Endothelial cell of umbilical vein (primary cell): ENCODE results near the gene ETS1. TPM values are rescaled to one million over a fixed set of nuclear protein-coding genes. Genes with fewer than 3 reads are reported as not detected.

ENCODE experiments used
- BruUV-seq: library from RNA; stranded (reverse); fragments of 400-500 nt; replicated peaks from 2 replicates; lab custom pipeline; 2021; lab: Mats Ljungman, UMichigan
- CTCF ChIA-PET: fragments of 300-600, 350-600 bp; sonication (Branson Sonifier 250); formaldehyde crosslinking; loops from one replicate; lab custom pipeline; 2021; ENCODE audit warnings: antibody characterized with exemption, inconsistent platforms; lab: Charles Lee
- POLR2A ChIA-PET: fragments of 300-600, 350-600 bp; sonication (Branson Sonifier 250); formaldehyde crosslinking; loops from one replicate; lab custom pipeline; 2021; ENCODE audit warnings: antibody characterized with exemption, inconsistent platforms; lab: Charles Lee
- DNase-seq: peaks from one replicate; pipeline ENCODE4 v3.0.0-alpha.2; 2011; ENCODE audit warnings: low read depth, low spot score
- FAIRE-seq: peaks from 2 replicates; lab custom pipeline; 2011; peaks lifted over from hg19 to GRCh38; lab: Jason Lieb, UNC
- H2AFZ ChIP-seq: 2 replicates; pipeline ENCODE4 v1.6.0; 2012; ENCODE audit warnings: low read depth, low read length, control low read depth, inconsistent platforms
- H3K27ac ChIP-seq: 2 replicates; pipeline ENCODE4 v1.5.1; 2011; ENCODE audit warnings: low read depth, mild to moderate bottlenecking, control low read depth, low read length, moderate library complexity; ENCODE audit not compliant: insufficient read depth
- H3K27me3 ChIP-seq, 2 experiments: 2 replicates each; pipeline versions ENCODE4 v1.6.0 to v1.6.1; 2011; ENCODE audit warnings: low read length in 2 of 2, mixed read lengths in 1 of 2; ENCODE audit not compliant: control insufficient read depth in 2 of 2, insufficient read depth in 2 of 2
- H3K36me3 ChIP-seq, 2 experiments: 2 replicates in 1 of 2; 3 replicates in 1 of 2; pipeline ENCODE4 v1.5.1; 2011; ENCODE audit warnings: low read length in 2 of 2, mild to moderate bottlenecking in 1 of 2, moderate library complexity in 1 of 2; ENCODE audit not compliant: control insufficient read depth in 2 of 2, insufficient read depth in 2 of 2; ENCODE audit errors: extremely low read depth in 1 of 2
- H3K4me1 ChIP-seq: 3 replicates; pipeline ENCODE4 v1.5.1; 2011; ENCODE audit warnings: mild to moderate bottlenecking, low read length; ENCODE audit not compliant: control insufficient read depth, insufficient read depth; ENCODE audit errors: extremely low read depth
- H3K4me2 ChIP-seq: 2 replicates; pipeline ENCODE4 v1.6.1; 2011; ENCODE audit warnings: low read length, control low read depth, mixed read lengths; ENCODE audit not compliant: insufficient read depth
- H3K4me3 ChIP-seq, 3 experiments: fragments of 200-600 bp in 1 of 3; sonication (generic), shearing (Covaris generic) in 1 of 3; replicated peaks in 1 of 3; 2 replicates each; pipeline ENCODE4 v1.5.1; 2011 to 2016; ENCODE audit warnings: control low read depth in 3 of 3, low read length in 3 of 3, mild to moderate bottlenecking in 2 of 3, inconsistent platforms in 1 of 3, low read depth in 1 of 3, moderate library complexity in 1 of 3; ENCODE audit not compliant: insufficient read depth in 1 of 3
- H3K79me2 ChIP-seq: 2 replicates; pipeline ENCODE4 v1.6.0; 2012; ENCODE audit warnings: low read length, inconsistent platforms; ENCODE audit not compliant: control insufficient read depth, insufficient read depth
- H3K9ac ChIP-seq: replicated peaks from 2 replicates; pipeline ENCODE3; 2011; ENCODE audit warnings: low read length, control low read depth; ENCODE audit not compliant: insufficient read depth; ENCODE audit errors: extremely low read depth
- H3K9me1 ChIP-seq: replicated peaks from 3 replicates; pipeline ENCODE4 v1.6.0; 2011; ENCODE audit warnings: mild to moderate bottlenecking, low read length; ENCODE audit not compliant: control insufficient read depth, insufficient read depth; ENCODE audit errors: extremely low read depth
- H3K9me3 ChIP-seq: replicated peaks from 2 replicates; pipeline ENCODE4 v1.5.1; 2012; ENCODE audit warnings: low read length, inconsistent platforms; ENCODE audit not compliant: control insufficient read depth, insufficient read depth
- H4K20me1 ChIP-seq: replicated peaks from 2 replicates; pipeline ENCODE3; 2011; ENCODE audit warnings: mild to moderate bottlenecking, low read length; ENCODE audit not compliant: control insufficient read depth, insufficient read depth; ENCODE audit errors: extremely low read depth
- CTCF ChIP-seq, 2 donors: IDR thresholded peaks; 1 replicate in 1 of 2; 2 replicates in 1 of 2; pipeline ENCODE4 v1.5.1; 2011; ENCODE audit warnings: low read length in 2 of 2, mild to moderate bottlenecking in 2 of 2, moderate library complexity in 2 of 2, control low read depth in 1 of 2, inconsistent platforms in 1 of 2, low read depth in 1 of 2; ENCODE audit not compliant: insufficient read depth in 1 of 2; ENCODE audit errors: extremely low read depth in 1 of 2
- EZH2 ChIP-seq: IDR thresholded peaks from 2 replicates; pipeline ENCODE4 v1.6.1; 2012; ENCODE audit warnings: borderline replicate concordance, low read depth, mild to moderate bottlenecking, moderate library complexity, low read length, inconsistent platforms; ENCODE audit not compliant: severe bottlenecking
- FOS ChIP-seq: IDR thresholded peaks from 2 replicates; pipeline ENCODE4 v1.6.1; 2011; ENCODE audit warnings: mild to moderate bottlenecking, low read length, moderate library complexity, borderline replicate concordance; ENCODE audit not compliant: insufficient read depth
- GATA2 ChIP-seq: IDR thresholded peaks from 2 replicates; pipeline ENCODE4 v1.7.0; 2011; ENCODE audit warnings: low read depth, mild to moderate bottlenecking, moderate library complexity, mixed read lengths, low read length; ENCODE audit not compliant: insufficient read length, insufficient read depth
- JUN ChIP-seq: IDR thresholded peaks from 2 replicates; pipeline ENCODE4 v1.6.1; 2011; ENCODE audit warnings: borderline replicate concordance, low read depth; ENCODE audit not compliant: insufficient read length, insufficient read depth
- MAX ChIP-seq: IDR thresholded peaks from 2 replicates; pipeline ENCODE4 v1.6.1; 2011; ENCODE audit not compliant: insufficient read depth, insufficient read length
- MYC ChIP-seq: IDR thresholded peaks from one replicate; pipeline ENCODE4 v1.6.1; 2011; ENCODE audit warnings: mild to moderate bottlenecking, low read depth, low read length
- POLR2A ChIP-seq: IDR thresholded peaks from 2 replicates; pipeline ENCODE4 v1.6.1; 2012; ENCODE audit warnings: low read depth, mild to moderate bottlenecking, control low read depth, low read length
- POLR2AphosphoS5 ChIP-seq: IDR thresholded peaks from 2 replicates; pipeline ENCODE4 v1.6.1; 2012; ENCODE audit warnings: low read depth, mild to moderate bottlenecking, control low read depth, low read length, moderate library complexity; ENCODE audit not compliant: insufficient read depth
- dilution Hi-C: fragments of 300-500 bp; cut with MboI; formaldehyde crosslinking; loops from one replicate; pipeline ENCODE4 v1.15.0; 2019; ENCODE audit warnings: low sequenced_read_pairs; ENCODE audit not compliant: extremely low pct_ligation_motif_present
- intact Hi-C: fragments of 100-400 bp; cut with micrococcal nuclease; formaldehyde crosslinking; loops from one replicate; pipeline ENCODE4 v1.10.0; 2022
- polyA plus RNA-seq, 4 experiments: library from polyadenylated mRNA; depleted of rRNA in 3 of 4; stranded (reverse) in 3 of 4; unstranded in 1 of 4; fragments of >200 nt; gene quantifications; 2 replicates each; pipeline versions ENCODE4 v1.2.1 to v1.2.3, GENCODE V29; 2011 to 2012; ENCODE audit warnings: missing spikeins in 1 of 4
- total RNA-seq: library from RNA; stranded (reverse); gene quantifications from 2 replicates; pipeline ENCODE4 v1.2.3, GENCODE V29; 2021

Gene ETS1
- total and polyA plus RNA-seq, 2 donors (not counting 3 experiments of a cell fraction or from before 2014, with no cell fraction given), result 34.2 to 115 TPM

GRCh38 chr11:128462922-128463321 lies 124.4 kb downstream of the ETS1 start:
- BruUV-seq, result no TSS peak
- dilution Hi-C loops, result no loop called here
- intact Hi-C loops, result no loop called here
- Histone ChIP-seq H3K27me3 (no peaks in the 10 kb centered on the region), H3K27ac (no peak overlapping the region), H3K4me3 (no peak overlapping the region), H2AFZ (no peak overlapping the region), H4K20me1 (no peaks in the 10 kb centered on the region), H3K9me3 (no peaks in the 10 kb centered on the region), H3K4me2 (no peak overlapping the region), H3K4me1 (peaks cover 9% of the 10 kb centered on the region), H3K36me3 (peaks cover 18 to 23% of the 10 kb centered on the region in 2 experiments), H3K9ac (no peak overlapping the region), H3K79me2 (peaks cover 22% of the 10 kb centered on the region), H3K9me1 (no peaks in the 10 kb centered on the region)
- ChIA-PET CTCF (interaction anchor here (0.8 to 1.2 kb wide), 2 partner anchors 10 to 169 kb away, joined by 4 to 6 read pairs; no protein-coding TSS in a partner anchor), POLR2A (no interaction called here)
- DNase-seq (no peak), FAIRE-seq (no peak)
- TF ChIP-seq MAX (no peak), POLR2AphosphoS5 (no peak), EZH2 (no peak), POLR2A (no peak), MYC (no peak), FOS (no peak), JUN (no peak), GATA2 (no peak), CTCF (IDR thresholded peaks at IDR 0.05; ENCODE audit: extremely low read depth in 1 of 2, insufficient read depth in 1 of 2, low read depth in 1 of 2, low read length in 2 of 2) (no peak)
